ENCODE measurements around the gene RARA.

Gene RARA

GRCh38 chr17:40327735-40328385 is 18.9 kb downstream of the RARA start:
- H3K4me3 ChIP-seq (ENCODE audit: low read depth, low read length) = no peak overlapping the region
- H3K36me3 ChIP-seq = peaks cover 17% of the 10 kb centered on the region
- no peaks in the 10 kb centered on the region for H3K9me3 ChIP-seq (ENCODE audit: severe bottlenecking)
- no peaks in the 10 kb centered on the region for H3K27me3 ChIP-seq (ENCODE audit: insufficient read depth, low read depth, severe bottlenecking)
- TF ChIP-seq CTCF (IDR thresholded peaks at IDR 0.05; ENCODE audit: low read depth, low read length) = no peak
- no peak for DNase-seq
- no peak overlapping the region for H3K27ac ChIP-seq

GRCh38 chr17:40328386-40328766 is 19.4 kb downstream of the RARA start:
- DNase-seq = no peak
- no peak for TF ChIP-seq CTCF (IDR thresholded peaks at IDR 0.05; ENCODE audit: low read depth, low read length)
- no peaks in the 10 kb centered on the region for H3K9me3 ChIP-seq (ENCODE audit: severe bottlenecking)
- peaks cover 21% of the 10 kb centered on the region for H3K36me3 ChIP-seq
- H3K27me3 ChIP-seq (ENCODE audit: insufficient read depth, low read depth, severe bottlenecking) = no peaks in the 10 kb centered on the region
- H3K27ac ChIP-seq = no peak overlapping the region
- H3K4me3 ChIP-seq (ENCODE audit: low read depth, low read length) = no peak overlapping the region

- Histone ChIP-seq H3K36me3 (peaks cover 21% of the 10 kb centered on the region), H3K4me3 (ENCODE audit: low read depth, low read length) (no peak overlapping the region), H3K27ac (peak overlapping the region; percentile 36), H3K9me3 (ENCODE audit: severe bottlenecking) (no peaks in the 10 kb centered on the region), H3K27me3 (ENCODE audit: insufficient read depth, low read depth, severe bottlenecking) (no peaks in the 10 kb centered on the region)
- 0 out of 2 replicates have a peak, but pooled peaks have one; percentile 0 for TF ChIP-seq CTCF (IDR thresholded peaks at IDR 0.05; ENCODE audit: low read depth, low read length)
- DNase-seq = peak; percentile 87
These were observed 21.1 kb downstream of the RARA start for GRCh38 chr17:40329839-40330794.

DNA sequence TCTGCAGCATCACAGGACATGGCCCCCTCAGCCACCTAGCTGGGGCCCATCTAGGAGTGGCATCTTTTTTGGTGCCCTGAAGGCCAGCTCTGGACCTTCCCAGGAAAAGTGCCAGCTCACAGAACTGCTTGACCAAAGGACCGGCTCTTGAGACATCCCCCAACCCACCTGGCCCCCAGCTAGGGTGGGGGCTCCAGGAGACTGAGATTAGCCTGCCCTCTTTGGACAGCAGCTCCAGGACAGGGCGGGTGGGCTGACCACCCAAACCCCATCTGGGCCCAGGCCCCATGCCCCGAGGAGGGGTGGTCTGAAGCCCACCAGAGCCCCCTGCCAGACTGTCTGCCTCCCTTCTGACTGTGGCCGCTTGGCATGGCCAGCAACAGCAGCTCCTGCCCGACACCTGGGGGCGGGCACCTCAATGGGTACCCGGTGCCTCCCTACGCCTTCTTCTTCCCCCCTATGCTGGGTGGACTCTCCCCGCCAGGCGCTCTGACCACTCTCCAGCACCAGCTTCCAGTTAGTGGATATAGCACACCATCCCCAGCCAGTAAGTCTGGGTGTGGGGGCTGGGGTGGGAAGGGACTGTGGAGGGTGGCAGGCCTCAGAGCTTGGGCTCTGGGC is 22.0 kb downstream of the RARA start:
- H3K9me3 ChIP-seq (ENCODE audit: severe bottlenecking) = no peaks in the 10 kb centered on the region
- H3K36me3 ChIP-seq = peaks cover 21% of the 10 kb centered on the region
- peak overlapping the region; percentile 36 for H3K27ac ChIP-seq
- H3K4me3 ChIP-seq (ENCODE audit: low read depth, low read length) = no peak overlapping the region
- DNase-seq = no peak
- no peaks in the 10 kb centered on the region for H3K27me3 ChIP-seq (ENCODE audit: insufficient read depth, low read depth, severe bottlenecking)
- no peak for TF ChIP-seq CTCF (IDR thresholded peaks at IDR 0.05; ENCODE audit: low read depth, low read length)

DNA sequence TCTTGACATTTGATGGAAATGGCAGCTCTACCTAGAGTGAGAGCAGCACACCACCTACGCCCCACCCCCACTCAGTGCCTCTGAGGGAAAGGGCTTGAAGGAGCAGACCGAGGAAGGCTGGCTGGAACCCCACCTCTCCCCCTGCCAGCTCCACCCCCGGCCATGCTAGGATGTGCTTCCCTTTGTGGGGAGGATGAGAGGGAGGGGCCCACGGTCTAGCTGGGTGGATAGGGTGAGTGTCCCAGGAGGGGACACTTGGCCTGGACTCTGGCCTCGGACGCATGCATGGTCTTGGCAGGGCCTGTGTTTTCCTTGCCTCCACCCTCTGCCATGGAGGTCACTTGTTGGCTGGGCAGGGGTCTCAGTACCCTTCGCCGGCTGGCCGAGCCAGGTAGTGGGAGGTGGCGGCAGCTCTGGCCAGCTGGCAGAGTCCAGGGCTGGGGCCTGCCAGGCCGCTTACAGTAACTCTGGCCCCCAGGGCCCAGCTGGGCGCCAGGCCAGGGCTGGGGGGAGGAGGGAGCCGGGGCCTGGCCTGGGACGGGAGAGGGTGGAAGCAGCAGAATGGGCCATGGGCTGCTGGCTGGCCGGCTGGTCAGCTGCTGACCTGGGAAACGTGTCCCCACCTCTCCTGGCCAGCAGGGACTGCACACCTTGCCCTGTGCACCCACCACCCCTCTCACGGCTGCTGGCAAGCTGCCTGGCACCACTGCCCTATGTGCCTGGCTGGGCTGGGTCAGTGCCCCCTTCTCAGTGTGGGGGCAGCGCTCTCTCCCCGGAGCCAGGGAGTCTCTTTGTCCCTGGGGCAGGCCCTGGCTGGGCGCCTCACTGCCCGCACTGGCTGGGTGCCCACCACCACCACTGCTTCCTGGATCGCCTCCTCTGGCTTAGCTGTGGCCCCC is 23.0 kb downstream of the RARA start:
- Histone ChIP-seq H3K4me3 (ENCODE audit: low read depth, low read length) (no peak overlapping the region), H3K27me3 (ENCODE audit: insufficient read depth, low read depth, severe bottlenecking) (no peaks in the 10 kb centered on the region), H3K36me3 (peaks cover 21% of the 10 kb centered on the region), H3K9me3 (ENCODE audit: severe bottlenecking) (no peaks in the 10 kb centered on the region), H3K27ac (no peak overlapping the region)
- peak; percentile 45 for DNase-seq
- no peak for TF ChIP-seq CTCF (IDR thresholded peaks at IDR 0.05; ENCODE audit: low read depth, low read length)
